GM21423 (cell line): ENCODE results near the gene PLIN5.

Experiments
- ATAC-seq: cut with Tn5 transposase; IDR thresholded peaks from one replicate; pipeline ENCODE4 v1.9.1; 2021; ENCODE audit warnings: mild to moderate bottlenecking, moderate library complexity; ENCODE audit not compliant: unreplicated experiment

PLIN5 gene

GRCh38 chr19:4492337-4493103 lies 42.5 kb downstream of the PLIN5 start:
- no peak for ATAC-seq

- no peak for ATAC-seq
Measured at GRCh38 chr19:4491446-4491845, 43.6 kb downstream of the PLIN5 start.

DNA sequence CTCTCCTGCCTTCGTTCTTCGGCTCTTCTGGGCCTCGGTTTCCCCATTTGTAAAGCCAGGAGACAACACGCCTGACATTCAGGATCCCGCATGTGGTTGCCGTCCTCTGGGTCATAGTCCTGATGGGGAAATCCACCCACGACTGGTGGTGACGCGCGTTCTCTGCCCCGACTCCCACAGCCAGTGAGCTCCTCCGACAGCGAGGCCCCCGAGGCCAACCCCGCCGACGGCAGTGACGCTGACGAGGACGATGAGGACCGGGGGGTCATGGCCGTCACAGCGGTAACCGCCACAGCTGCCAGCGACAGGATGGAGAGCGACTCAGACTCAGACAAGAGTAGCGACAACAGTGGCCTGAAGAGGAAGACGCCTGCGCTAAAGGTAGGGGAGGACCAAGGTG lies 46.5 kb downstream of the PLIN5 start:
- ATAC-seq, result no peak

DNA sequence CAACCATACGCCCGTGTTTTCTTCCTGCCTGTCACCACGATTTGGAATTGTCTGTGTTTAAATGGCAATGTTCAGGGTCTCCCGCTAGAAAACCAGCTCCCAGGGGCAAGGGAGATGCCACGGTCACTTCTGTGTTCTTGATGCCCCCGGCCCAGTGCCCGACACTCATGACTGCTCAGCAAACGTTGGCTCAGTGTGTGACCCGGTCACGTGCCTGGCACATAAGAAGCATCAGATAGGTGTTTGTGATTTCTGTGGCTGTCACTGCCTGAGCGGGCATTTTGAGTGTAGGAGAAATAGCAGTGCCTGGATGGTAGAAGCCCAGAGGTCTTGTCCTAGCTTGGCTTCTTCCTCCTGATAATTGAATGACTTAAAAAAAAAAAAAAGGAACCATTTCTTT lies 47.5 kb downstream of the PLIN5 start:
- ATAC-seq, result no peak

DNA sequence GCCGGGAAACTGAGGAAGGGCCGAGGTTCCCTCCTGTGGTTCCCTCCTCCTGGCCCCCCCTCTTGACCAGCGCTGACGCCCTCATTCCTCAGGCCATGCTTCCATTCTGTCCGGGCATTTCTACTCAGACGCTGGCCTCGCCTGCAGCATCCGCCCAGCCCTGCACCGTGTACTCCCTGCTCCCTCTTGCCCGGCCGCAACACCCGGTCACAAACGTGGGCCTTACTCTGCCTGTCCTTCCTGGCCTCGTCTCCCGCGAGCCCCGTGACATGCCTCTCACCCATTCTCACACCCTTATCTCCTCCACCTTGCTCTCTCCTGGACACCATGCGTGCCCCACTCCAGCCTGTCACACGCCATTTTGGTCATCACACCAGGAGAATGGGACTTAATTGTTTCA lies 51.6 kb downstream of the PLIN5 start:
- no peak for ATAC-seq

DNA sequence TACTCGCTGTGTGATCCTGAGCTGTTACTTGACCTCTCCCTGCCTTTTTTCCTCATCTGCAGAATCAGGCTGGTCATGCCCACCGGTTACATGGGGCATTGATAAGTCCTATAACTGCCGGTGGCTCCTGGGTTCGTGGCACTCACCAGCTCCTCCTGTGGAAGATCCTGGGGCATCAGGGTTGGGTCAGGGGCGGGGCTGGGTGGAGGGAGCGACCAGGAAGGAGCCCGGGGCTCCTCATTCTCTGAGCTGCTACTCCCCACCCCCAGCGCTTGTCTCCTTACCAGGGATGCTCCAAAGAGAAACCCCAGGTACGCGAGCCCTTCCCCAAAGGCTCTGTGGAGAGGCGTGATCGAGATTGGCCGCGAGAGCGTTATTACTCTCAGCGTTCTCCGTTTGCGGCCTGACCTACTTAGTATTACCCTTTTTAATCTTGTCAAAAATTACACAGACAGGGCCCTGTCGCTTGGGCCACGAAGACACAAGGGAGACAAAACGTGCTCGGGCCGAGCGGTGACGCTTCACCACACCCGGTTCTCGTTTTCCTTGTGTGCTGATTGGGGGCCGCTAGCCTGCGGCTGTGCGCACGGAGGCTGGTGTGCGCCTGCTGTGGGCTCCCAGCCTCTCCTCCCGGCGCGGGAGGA lies 52.2 kb downstream of the PLIN5 start:
- ATAC-seq, result no peak

DNA sequence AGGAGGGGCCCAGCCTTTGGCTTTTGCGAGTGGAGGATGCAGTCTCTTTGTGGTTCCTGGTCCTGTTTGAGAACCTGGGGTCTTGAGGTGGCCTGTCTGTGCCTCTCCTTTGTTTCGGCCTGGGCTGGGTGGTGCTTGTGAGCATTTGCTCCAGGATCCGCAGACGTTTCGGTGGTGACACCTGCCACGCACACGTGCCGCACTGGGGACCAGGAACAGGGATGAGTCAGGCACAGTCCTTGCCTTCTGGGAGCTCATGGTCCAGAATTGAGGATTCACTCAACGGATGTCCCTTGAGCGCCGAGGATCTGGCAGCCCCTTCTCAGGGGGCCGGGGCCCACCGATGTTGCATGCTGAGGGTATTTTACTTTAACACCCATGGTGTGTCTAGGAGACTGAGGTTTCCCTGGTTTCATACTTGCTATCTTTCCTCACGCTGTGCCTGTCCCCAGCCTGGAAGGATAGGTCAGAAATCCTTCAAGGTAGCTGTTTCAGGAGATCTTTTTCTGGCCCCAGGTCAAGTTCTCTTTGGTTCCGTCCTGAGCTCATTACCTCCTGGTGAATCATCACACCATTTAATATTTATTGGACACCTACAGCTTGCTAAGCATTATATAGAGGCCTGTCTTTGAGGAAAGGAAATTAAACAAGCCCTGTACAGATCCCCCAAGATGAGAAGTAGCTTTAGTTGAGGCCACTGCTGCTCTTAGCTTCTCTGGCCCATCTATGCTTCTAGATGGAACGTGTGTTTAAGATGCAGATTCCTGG lies 57.8 kb downstream of the PLIN5 start:
- no peak for ATAC-seq

DNA sequence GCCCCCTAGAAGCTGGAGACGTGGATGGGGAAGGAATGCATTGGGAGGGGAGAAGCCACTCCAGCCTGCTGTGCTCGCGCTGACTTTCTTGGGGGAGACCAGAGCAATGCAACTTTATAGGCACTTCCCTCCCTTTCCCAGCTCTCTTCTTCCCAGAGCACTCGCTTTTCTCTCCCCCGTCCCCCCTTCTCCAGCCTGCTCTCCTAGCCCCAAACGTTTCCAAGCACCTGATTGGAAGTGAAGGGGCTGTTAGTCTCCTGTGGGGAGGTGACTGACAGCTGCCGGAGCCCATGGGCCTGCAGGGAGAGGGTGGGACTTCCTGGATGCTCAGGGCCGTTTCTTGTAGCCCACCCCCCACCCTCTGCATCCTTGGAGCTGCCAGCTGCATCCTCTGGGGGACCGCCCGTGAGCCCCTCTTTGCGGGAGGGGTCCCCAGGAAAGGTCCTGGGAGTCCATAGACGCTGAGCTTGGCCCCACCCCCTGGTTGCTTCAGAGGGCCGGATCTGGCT lies 60.5 kb downstream of the PLIN5 start:
- ATAC-seq, result no peak

- no peak for ATAC-seq
Measured at GRCh38 chr19:4473763-4474513, 61.1 kb downstream of the PLIN5 start.

- ATAC-seq, result no peak
Measured at GRCh38 chr19:4473011-4473762, 61.8 kb downstream of the PLIN5 start.
